RWPE1 (cell line): ENCODE measurements around the gene RNF169.
"Not testable (repeated sequence)": the region's sequence is repeated elsewhere in the genome, so short reads cannot be mapped to it uniquely, and the experiment has no call there.

Experiments used
- CTCF ChIA-PET: fragments of 350-600 bp; sonication (Branson Sonifier 250); formaldehyde crosslinking; extraction: SDS; loops from one replicate; lab custom pipeline; 2021; lab: Yijun Ruan, JAX
- POLR2A ChIA-PET: fragments of 400-600 bp; formaldehyde crosslinking; extraction: SDS; loops from one replicate; lab custom pipeline; 2020; ENCODE audit warnings: antibody characterized with exemption; ENCODE audit not compliant: low non-redundant PET; lab: Yijun Ruan, JAX
- DNase-seq: peaks from one replicate; pipeline ENCODE4 v3.0.0; 2012; ENCODE audit warnings: low spot score
- H3K27ac ChIP-seq: fragments of 450-650 bp; 2 replicates; pipeline ENCODE4 v1.5.1; 2017
- CTCF ChIP-seq: fragments of 450-650 bp; conservative IDR thresholded peaks from 2 replicates; pipeline ENCODE4 v1.5.1; 2017; ENCODE audit warnings: low read depth, mild to moderate bottlenecking

The RNF169 gene

GRCh38 chr11:74816664-74817063, 68.0 kb downstream of the RNF169 start:
- no peak for TF ChIP-seq CTCF
- H3K27ac ChIP-seq, result no peak overlapping the region
- CTCF ChIA-PET, result no interaction called here
- POLR2A ChIA-PET, result no interaction called here
- DNase-seq, result no peak

- ChIA-PET CTCF (no interaction called here), POLR2A (no interaction called here)
- no peak overlapping the region for H3K27ac ChIP-seq
- TF ChIP-seq CTCF, result no peak
- DNase-seq, result no peak
These were observed 69.8 kb downstream of the RNF169 start for GRCh38 chr11:74818283-74818946.

GRCh38 chr11:74819400-74819799, 70.8 kb downstream of the RNF169 start:
- POLR2A ChIA-PET, result no interaction called here
- H3K27ac ChIP-seq, result no peak overlapping the region
- TF ChIP-seq CTCF, result no peak
- CTCF ChIA-PET, result no interaction called here
- DNase-seq, result no peak

GRCh38 chr11:74820763-74821162, 72.1 kb downstream of the RNF169 start:
- ChIA-PET CTCF (interaction anchor here (0.6 to 1.2 kb wide), 3 partner anchors 110 to 757 kb away, joined by 3 to 7 read pairs (median 5); no protein-coding TSS in a partner anchor), POLR2A (no interaction called here)
- DNase-seq, result peak; percentile 50
- no peak overlapping the region for H3K27ac ChIP-seq
- no peak for TF ChIP-seq CTCF

GRCh38 chr11:74822170-74822569, 73.5 kb downstream of the RNF169 start:
- CTCF ChIA-PET, result no interaction called here
- POLR2A ChIA-PET, result no interaction called here
- no peak for DNase-seq
- TF ChIP-seq CTCF, result no peak
- H3K27ac ChIP-seq, result no peak overlapping the region

GRCh38 chr11:74824285-74824982, 75.8 kb downstream of the RNF169 start:
- ChIA-PET POLR2A (no interaction called here), CTCF (interaction anchor here (0.7 kb wide), 1 partner anchor 98 kb away, joined by 4 read pairs; no protein-coding TSS in a partner anchor)
- no peak for TF ChIP-seq CTCF
- no peak for DNase-seq
- no peak overlapping the region for H3K27ac ChIP-seq

- DNase-seq, H3K27ac ChIP-seq, POLR2A ChIA-PET: not testable (repeated sequence)
- CTCF ChIA-PET, result interaction anchor here (0.6 kb wide), 1 partner anchor 991 kb away, joined by 3 read pairs; no protein-coding TSS in a partner anchor
These were observed 76.9 kb downstream of the RNF169 start for GRCh38 chr11:74825596-74825995.
